Left ventricle myocardium inferior (tissue), 1 donor: ENCODE measurements around the gene NTN3. TPM values are rescaled to one million over a fixed set of nuclear protein-coding genes. Genes with fewer than 3 reads are reported as not detected.

ENCODE experiments used
- DNase-seq: peaks from one replicate; pipeline ENCODE4 v3.0.0-alpha.2; 2020
- H3K27ac ChIP-seq: fragments of 200-600 bp; replicated peaks from 2 replicates; pipeline ENCODE4 v1.8.0; 2021
- H3K27me3 ChIP-seq: fragments of 200-600 bp; 2 replicates; pipeline ENCODE4 v1.8.0; 2021; ENCODE audit warnings: low read depth
- H3K36me3 ChIP-seq: fragments of 200-600 bp; 2 replicates; pipeline ENCODE4 v1.8.0; 2021
- H3K4me1 ChIP-seq: fragments of 200-600 bp; 2 replicates; pipeline ENCODE4 v1.8.0; 2021
- H3K4me3 ChIP-seq: fragments of 200-600 bp; 2 replicates; pipeline ENCODE4 v1.8.0; 2021; ENCODE audit warnings: mild to moderate bottlenecking, moderate library complexity
- H3K9me3 ChIP-seq: fragments of 200-600 bp; replicated peaks from 2 replicates; pipeline ENCODE4 v1.8.0; 2021
- CTCF ChIP-seq: fragments of 200-600 bp; IDR thresholded peaks from 2 replicates; pipeline ENCODE4 v1.8.0; 2021; ENCODE audit warnings: antibody characterized with exemption, mild to moderate bottlenecking, borderline replicate concordance
- intact Hi-C: fragments of 100-400 bp; cut with micrococcal nuclease; formaldehyde crosslinking; loops from one replicate; pipeline ENCODE4 v1.11.0; 2022
- total RNA-seq: library from RNA; stranded (reverse); fragmentation: NEBNext Ultra II Directional; extraction: Animal tissue kit (Norgen Biotek cat#: 25700); gene quantifications from one replicate; pipeline ENCODE4 v1.2.1, GENCODE V29; 2021
- donor health status: DM: no; HTN: yes; CAD: no; lungs with severe emphysema.

NTN3 gene
- total RNA-seq, 1 donor from 2014 or later, result 0.14 TPM

GRCh38 chr16:2472488-2472864 lies 1.4 kb downstream of the NTN3 start:
- peaks cover 79% of the 10 kb centered on the region for H3K4me1 ChIP-seq
- DNase-seq, result no peak
- no peaks in the 10 kb centered on the region for H3K9me3 ChIP-seq
- H3K36me3 ChIP-seq, result no peaks in the 10 kb centered on the region
- no peak overlapping the region for H3K27ac ChIP-seq
- TF ChIP-seq CTCF, result no peak
- peaks cover 49% of the 10 kb centered on the region for H3K27me3 ChIP-seq
- intact Hi-C loops, result no loop called here
- H3K4me3 ChIP-seq, result no peak overlapping the region

- peaks cover 75% of the 10 kb centered on the region for H3K4me1 ChIP-seq
- intact Hi-C loops, result no loop called here
Observed at GRCh38 chr16:2472885-2473445, 1.9 kb downstream of the NTN3 start.

GRCh38 chr16:2473446-2473926 lies 2.4 kb downstream of the NTN3 start:
- no peak for DNase-seq
- intact Hi-C loops, result no loop called here
- Histone ChIP-seq H3K4me1 (peaks cover 69% of the 10 kb centered on the region), H3K27ac (no peak overlapping the region), H3K36me3 (no peaks in the 10 kb centered on the region), H3K9me3 (no peaks in the 10 kb centered on the region), H3K27me3 (peaks cover 49% of the 10 kb centered on the region), H3K4me3 (peak overlapping the region; percentile 79)
- TF ChIP-seq CTCF, result no peak

More at GRCh38 chr16:2472885-2473445, 1.9 kb downstream of the NTN3 start:
- no peaks in the 10 kb centered on the region for H3K9me3 ChIP-seq
- H3K27me3 ChIP-seq, result peaks cover 49% of the 10 kb centered on the region
- no peak for TF ChIP-seq CTCF
- DNase-seq, result no peak
- peak overlapping the region; percentile 79 for H3K4me3 ChIP-seq
- H3K36me3 ChIP-seq, result no peaks in the 10 kb centered on the region
- H3K27ac ChIP-seq, result no peak overlapping the region

- H3K4me3 ChIP-seq, result peak overlapping the region; percentile 79
- peaks cover 62% of the 10 kb centered on the region for H3K4me1 ChIP-seq
- H3K27me3 ChIP-seq, result peaks cover 44% of the 10 kb centered on the region
- peak; percentile 56 for DNase-seq
- peak overlapping the region; percentile 91 for H3K27ac ChIP-seq
- intact Hi-C loops, result no loop called here
- H3K36me3 ChIP-seq, result no peaks in the 10 kb centered on the region
- TF ChIP-seq CTCF, result peak; percentile 56
- H3K9me3 ChIP-seq, result no peaks in the 10 kb centered on the region
Observed at GRCh38 chr16:2473999-2474876, 3.1 kb downstream of the NTN3 start.

- H3K9me3 ChIP-seq, result no peaks in the 10 kb centered on the region
- peak within 1 kb of the TSS; percentile 91 for H3K27ac ChIP-seq
- no peaks in the 10 kb centered on the region for H3K36me3 ChIP-seq
- no peak for TF ChIP-seq CTCF
- peaks cover 55% of the 10 kb centered on the region for H3K4me1 ChIP-seq
- peaks cover 37% of the 10 kb centered on the region for H3K27me3 ChIP-seq
- peak; percentile 88 for DNase-seq
- intact Hi-C loops, result no loop called here
- H3K4me3 ChIP-seq, result peak within 1 kb of the TSS; percentile 79
Observed at GRCh38 chr16:2474877-2475412, 3.8 kb downstream of the NTN3 start, which contains the start of gene TBC1D24. TBC1D24 (plus strand) TSS chr16:2475127; CDS start chr16:2496149, 21,022 bp downstream.
